SKM-1 treated with dmso at 0.1 percent for 144 hours (cell line): ENCODE measurements around the gene PITPNC1.
"Not testable (repeated sequence)": the region's sequence is repeated elsewhere in the genome, so short reads cannot be mapped to it uniquely, and the experiment has no call there.

Experiments used
- DNase-seq: peaks from one replicate; lab custom pipeline; 2025; ENCODE audit not compliant: unreplicated experiment; lab: John Stamatoyannopoulos, UW

PITPNC1 gene

GRCh38 chr17:67672592-67673335 is 295.7 kb downstream of the PITPNC1 start:
- DNase-seq: no peak

- DNase-seq: no peak
Observed at GRCh38 chr17:67675481-67675880, 298.4 kb downstream of the PITPNC1 start.

- DNase-seq: no peak
Observed at GRCh38 chr17:67676305-67676704, 299.2 kb downstream of the PITPNC1 start.

GRCh38 chr17:67678414-67678813 is 301.3 kb downstream of the PITPNC1 start:
- no peak for DNase-seq

- DNase-seq: no peak
Observed at GRCh38 chr17:67679225-67679624, 302.1 kb downstream of the PITPNC1 start.

GRCh38 chr17:67679721-67680120 is 302.6 kb downstream of the PITPNC1 start:
- DNase-seq: no peak

GRCh38 chr17:67680445-67681224 is 303.6 kb downstream of the PITPNC1 start:
- no peak for DNase-seq

- no peak for DNase-seq
Observed at GRCh38 chr17:67682196-67682595, 305.1 kb downstream of the PITPNC1 start.

- no peak for DNase-seq
Observed at GRCh38 chr17:67685351-67685750, 308.3 kb downstream of the PITPNC1 start.

- no peak for DNase-seq
Observed at GRCh38 chr17:67686241-67686640, 309.2 kb downstream of the PITPNC1 start.

GRCh38 chr17:67687511-67687910 is 310.4 kb downstream of the PITPNC1 start:
- DNase-seq: no peak

- DNase-seq: peak; percentile 62
Observed at GRCh38 chr17:67689534-67690177, 312.6 kb downstream of the PITPNC1 start.

- DNase-seq: no peak
Observed at GRCh38 chr17:67693811-67694210, 316.7 kb downstream of the PITPNC1 start.

GRCh38 chr17:67696347-67696746 is 319.3 kb downstream of the PITPNC1 start:
- no peak for DNase-seq

- DNase-seq: no peak
Observed at GRCh38 chr17:67696853-67697498, 319.9 kb downstream of the PITPNC1 start.

- DNase-seq: no peak
Observed at GRCh38 chr17:67700037-67700724, 323.1 kb downstream of the PITPNC1 start.

GRCh38 chr17:67700725-67701119 is 323.6 kb downstream of the PITPNC1 start:
- no peak for DNase-seq

GRCh38 chr17:67702861-67703260 is 325.8 kb downstream of the PITPNC1 start:
- DNase-seq: not testable (repeated sequence)

GRCh38 chr17:67707442-67707841 is 330.4 kb downstream of the PITPNC1 start:
- no peak for DNase-seq

- no peak for DNase-seq
Observed at GRCh38 chr17:67708378-67708777, 331.3 kb downstream of the PITPNC1 start.

GRCh38 chr17:67711916-67712315 is 334.8 kb downstream of the PITPNC1 start:
- no peak for DNase-seq
